T-helper 2 cell treated with Interferon-gamma antibody and Interleukin-4, amounts not matched to agents 100 ng/mL and 5 ng/mL, for 36 hours (primary cell): ENCODE results near the gene C6orf58. TPM values are rescaled to one million over a fixed set of nuclear protein-coding genes. Genes with fewer than 3 reads are reported as not detected.
"Not testable (repeated sequence)": the region's sequence is repeated elsewhere in the genome, so short reads cannot be mapped to it uniquely, and the experiment has no call there.

Source experiments
- intact Hi-C: fragments of 100-400 bp; cut with micrococcal nuclease; formaldehyde crosslinking; loops from one replicate; pipeline ENCODE4 v1.15.1; 2023
- total RNA-seq: library from RNA; stranded (reverse); gene quantifications from 2 replicates; pipeline ENCODE4 v1.2.3, GENCODE V29; 2022

The C6orf58 gene
- total RNA-seq, 1 donor from 2014 or later = not detected

DNA sequence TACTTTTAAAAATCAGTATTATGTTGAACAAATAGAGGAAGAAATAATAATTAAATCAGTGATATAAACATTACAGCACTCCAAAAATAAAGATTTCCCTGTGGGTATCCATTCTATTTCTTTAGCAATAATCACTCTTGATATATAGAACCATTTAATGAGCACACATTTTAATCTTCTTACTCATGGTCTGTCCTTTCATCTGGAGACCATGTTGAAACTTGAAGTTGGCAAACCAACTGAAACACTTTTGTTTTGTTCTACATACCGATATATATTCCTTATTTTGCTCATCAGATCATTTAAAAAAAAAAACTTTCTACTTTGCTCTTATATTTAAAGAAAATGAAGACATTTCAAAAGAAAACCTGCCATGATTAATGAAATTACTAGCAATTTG lies 13.4 kb downstream of the C6orf58 start:
- intact Hi-C loops = no loop called here

DNA sequence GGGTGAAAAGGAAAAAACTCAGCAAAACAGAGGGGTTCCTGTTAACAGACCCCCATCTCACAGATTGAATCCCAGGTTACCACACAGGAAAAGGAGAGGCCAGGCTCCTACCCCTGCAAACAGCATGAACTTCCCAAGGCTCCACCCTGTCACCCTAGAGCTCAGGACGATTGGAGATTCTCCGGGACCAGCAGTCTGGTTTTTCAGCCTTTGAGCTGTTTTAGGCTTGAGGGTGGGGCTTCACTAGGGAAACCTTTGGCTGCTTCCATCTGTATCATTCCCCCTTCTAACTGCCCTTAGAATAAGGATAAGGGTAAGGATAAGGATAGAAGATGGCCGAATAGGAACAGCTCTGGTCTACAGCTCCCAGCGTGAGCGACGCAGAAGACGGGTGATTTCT lies 16.0 kb downstream of the C6orf58 start:
- intact Hi-C loops = no loop called here

DNA sequence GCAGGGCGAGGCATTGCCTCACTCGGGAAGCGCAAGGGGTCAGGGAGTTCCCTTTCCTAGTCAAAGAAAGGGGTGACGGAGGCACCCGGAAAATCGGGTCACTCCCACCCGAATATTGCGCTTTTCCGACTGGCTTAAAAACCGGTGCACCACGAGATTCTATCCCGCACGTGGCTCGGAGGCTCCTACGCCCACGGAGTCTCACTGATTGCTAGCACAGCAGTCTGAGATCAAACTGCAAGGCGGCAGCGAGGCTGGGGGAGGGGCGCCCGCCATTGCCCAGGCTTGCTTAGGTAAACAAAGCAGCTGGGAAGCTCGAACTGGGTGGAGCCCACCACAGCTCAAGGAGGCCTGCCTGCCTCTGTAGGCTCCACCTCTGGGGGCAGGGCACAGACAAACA lies 16.5 kb downstream of the C6orf58 start:
- intact Hi-C loops = not testable (repeated sequence)

DNA sequence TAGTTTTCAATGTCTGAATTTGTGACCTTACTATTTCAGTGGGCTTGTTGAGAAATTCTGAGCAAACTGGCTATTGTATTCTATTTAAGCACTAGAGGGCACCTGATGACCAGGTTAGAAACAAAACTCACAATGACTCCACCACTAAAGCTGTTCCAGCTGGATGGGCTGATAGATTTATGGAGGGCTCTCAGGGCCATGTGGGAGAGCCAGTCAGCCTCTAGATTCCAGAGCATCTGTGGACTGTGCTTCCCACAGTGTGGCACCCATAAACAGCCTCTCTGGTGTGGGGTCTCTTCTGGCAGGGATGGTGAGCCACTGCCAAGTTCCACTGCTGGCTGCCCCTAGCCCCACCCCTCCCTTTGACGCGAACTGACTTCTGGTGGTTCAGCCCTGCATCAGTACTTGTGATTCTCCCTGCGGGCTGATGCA lies 29.2 kb downstream of the C6orf58 start:
- intact Hi-C loops = loop anchor here (5.0 kb wide), 1 partner anchor 1766 kb away; no protein-coding TSS in a partner anchor

DNA sequence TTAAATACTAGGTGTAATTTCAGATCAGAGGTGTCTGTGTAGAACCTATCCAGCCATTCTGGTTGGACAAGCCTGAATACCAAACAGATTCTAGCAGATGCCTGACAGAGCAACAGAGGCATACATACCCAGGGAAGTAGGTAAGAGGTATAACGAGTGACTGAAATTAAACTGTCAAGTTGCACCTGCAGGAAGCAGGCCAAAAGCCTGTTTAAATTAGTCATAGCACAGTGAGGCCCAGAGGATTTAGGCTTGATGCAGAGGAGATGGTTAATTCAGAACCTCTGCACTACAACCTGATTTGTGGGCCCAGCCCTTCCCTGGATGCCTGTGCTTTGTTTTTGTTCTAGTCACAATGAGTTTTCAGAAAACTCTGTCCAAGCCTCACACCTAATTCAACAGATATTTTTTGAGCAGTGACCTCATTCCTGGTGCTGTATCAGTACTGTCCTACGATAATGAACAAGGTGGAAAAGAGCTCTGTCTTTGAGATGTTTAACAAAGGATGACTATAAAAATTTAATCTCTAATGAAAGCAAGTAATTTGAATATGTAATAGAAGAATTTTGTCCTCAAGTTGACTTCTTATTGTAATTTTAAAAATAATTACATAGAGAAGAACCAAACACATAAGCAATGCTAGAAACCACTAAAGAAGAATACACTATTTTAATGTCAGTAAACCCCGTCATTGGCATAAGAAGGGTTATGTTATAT lies 31.7 kb downstream of the C6orf58 start:
- intact Hi-C loops = loop anchor here (5.0 kb wide), 1 partner anchor 1764 kb away; no protein-coding TSS in a partner anchor

DNA sequence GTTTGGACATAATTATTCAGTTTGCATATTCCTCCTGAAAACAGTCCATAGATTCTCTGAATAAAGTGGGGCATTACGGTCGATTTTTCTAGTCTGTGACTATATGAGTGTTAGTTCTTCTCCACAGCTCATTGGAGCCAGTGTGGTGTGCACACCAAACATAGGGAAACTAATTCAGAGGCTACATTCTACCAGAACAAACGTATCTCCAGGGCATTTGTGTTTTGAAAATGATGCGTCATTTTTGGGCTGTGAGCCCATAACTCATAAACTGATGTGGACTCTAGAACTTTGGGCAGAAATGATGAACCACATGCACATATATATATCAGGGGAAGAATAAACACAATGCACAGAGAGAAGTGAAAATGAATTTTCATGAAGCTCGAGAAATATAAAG lies 41.8 kb downstream of the C6orf58 start:
- intact Hi-C loops = no loop called here

DNA sequence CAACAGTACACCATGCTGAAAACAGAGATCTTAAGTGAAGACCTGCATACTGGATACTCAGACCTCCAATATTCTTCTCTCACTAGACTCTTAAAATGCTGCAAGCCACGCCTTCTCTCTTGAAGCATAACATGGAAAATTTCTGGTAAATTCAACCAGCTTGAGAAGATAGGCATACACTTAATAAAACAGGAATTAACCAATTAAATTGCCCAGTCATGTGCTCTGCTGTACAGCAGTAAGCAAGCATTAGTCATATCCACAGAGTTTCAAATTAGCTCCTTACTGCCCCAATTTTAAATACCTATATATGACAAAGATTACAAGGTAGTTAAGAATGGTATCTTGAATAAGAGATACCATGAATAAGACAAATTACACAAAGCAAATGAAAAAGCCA lies 53.8 kb downstream of the C6orf58 start:
- intact Hi-C loops = no loop called here

DNA sequence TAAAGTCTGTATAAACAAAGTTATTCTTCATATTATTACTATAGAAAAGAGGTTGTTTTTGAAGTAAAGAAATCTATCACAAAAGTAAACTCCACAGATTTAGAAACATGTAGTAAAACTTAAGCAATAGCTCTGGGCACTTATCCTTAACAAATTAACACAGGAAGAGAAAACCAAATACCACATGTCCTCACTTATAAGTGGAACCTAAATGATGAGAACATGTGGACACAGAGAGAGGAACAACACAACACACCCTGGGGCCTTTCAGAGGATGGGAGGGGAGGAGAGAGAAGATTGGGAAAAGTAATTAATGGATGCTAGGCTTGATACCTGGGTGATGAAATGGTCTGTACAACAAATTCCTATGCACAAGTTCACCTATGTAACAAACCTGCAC lies 57.2 kb downstream of the C6orf58 start:
- intact Hi-C loops = no loop called here

DNA sequence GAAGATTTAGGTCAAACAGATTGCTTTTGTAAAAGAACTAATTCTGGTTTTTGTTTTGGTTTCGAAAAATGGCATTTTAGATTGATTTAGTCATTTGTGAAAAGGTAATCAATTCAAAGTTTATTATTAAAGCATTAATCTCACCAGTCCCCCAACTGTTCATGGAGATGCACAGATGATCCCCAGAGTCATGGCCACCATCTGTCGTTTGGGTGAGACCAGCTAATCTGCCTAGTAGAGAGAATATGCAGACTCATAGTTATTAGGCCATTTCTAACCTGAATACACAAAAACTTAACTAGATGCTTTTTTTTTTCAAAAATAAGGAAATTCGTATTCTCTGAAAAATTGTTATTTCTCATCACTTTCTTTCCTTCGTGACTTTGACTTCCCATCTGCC lies 58.1 kb downstream of the C6orf58 start:
- intact Hi-C loops = no loop called here

DNA sequence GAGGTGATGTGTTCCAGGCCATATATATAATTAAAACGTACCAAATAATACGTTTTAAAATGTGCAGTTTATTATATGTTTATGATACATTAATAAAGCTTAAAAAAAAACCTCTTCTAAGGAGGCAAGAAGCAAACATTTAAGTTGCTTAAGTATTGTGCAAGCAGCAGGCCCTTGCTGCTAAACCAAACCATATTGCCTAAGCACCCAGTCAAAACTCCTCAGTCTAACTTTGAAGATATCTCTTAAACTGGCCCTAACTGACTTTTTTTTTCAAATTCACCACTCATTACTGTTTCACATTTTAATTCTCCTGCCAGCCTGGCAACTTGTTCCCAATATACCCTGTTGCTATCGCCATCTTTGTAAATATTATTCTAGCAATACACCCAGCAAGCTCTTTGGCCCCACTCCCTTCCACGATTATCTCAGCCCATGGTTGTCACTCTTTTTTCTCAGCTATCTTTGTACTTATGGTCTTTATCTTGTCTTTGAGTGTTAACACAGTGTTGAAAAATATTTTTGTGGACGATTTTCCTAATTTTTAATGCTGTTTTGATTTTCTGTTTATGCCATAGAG lies 60.9 kb downstream of the C6orf58 start:
- intact Hi-C loops = no loop called here

Other genes starting within 250 kb of the C6orf58 start
- gene ECHDC1, start 233.6 kb upstream of the C6orf58 start, total RNA-seq = 46.5 and 51.2 TPM in 2 replicates
- 10.4 and 11.2 TPM in 2 replicates for gene KIAA0408, start 117.8 kb upstream of the C6orf58 start, total RNA-seq